GM13976 (cell line): ENCODE results near the gene FOXS1.
"Not testable (repeated sequence)": the region's sequence is repeated elsewhere in the genome, so short reads cannot be mapped to it uniquely, and the experiment has no call there.

Experiments
- DNase-seq: peaks from one replicate; pipeline ENCODE4 v3.0.0; 2012; ENCODE audit warnings: low spot score
- in situ Hi-C: fragments of 300-500 bp; cut with MboI; formaldehyde crosslinking; loops from one replicate; pipeline ENCODE4 v1.12.0; 2022; ENCODE audit warnings: low sequenced_read_pairs, mixed read lengths, inconsistent platforms; ENCODE audit not compliant: unreplicated experiment
- TF ChIP-seq, protein P1 (sequence below): IDR thresholded peaks from 2 replicates; pipeline ENCODE4 v1.5.1; 2012; ENCODE audit warnings: borderline replicate concordance, mild to moderate bottlenecking; ENCODE audit not compliant: insufficient read depth; ENCODE audit errors: extremely low read depth, missing control alignments, control extremely low read depth

FOXS1 gene

DNA sequence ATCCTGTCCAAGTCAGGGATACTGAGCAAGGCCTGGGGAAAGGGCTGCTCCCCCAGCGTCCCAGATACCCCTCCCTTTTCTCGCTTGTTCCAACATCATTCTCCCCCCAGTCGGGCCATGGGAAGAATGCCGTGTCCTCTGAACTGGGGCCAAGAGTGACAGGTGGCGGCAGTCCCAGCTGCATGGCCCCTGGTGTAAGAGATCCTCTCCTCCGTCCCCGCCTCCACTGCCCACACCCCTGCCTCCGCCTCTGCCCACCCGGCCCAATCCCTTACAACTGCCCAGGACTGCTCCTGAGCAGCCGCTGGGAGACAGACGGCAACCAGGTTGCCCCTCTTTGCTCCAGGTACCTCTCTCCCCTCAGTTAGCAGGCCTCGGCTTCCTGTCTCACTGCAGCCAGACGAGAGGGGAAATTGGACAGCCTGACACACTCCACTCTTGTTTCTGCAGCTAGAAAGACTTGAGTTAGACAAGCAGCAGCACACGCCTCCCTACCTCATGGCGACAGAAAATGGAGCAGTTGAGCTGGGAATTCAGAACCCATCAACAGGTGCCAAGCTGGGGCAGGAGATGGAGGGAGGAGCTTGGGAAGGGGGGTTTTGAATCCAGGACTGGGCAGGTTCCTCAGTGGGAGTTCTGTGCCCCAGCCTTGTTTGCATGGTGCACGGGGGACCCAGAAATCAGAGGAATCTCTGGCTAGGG lies 26.2 kb downstream of the FOXS1 start, which contains the start of gene MYLK2:
MYLK2 (plus strand) TSS at position 274 of the 702 bp plus-strand sequence; CDS start at position 499, 225 bp downstream.
- no peak for DNase-seq
- in situ Hi-C loops: no loop called here
- TF ChIP-seq, protein P1, sequence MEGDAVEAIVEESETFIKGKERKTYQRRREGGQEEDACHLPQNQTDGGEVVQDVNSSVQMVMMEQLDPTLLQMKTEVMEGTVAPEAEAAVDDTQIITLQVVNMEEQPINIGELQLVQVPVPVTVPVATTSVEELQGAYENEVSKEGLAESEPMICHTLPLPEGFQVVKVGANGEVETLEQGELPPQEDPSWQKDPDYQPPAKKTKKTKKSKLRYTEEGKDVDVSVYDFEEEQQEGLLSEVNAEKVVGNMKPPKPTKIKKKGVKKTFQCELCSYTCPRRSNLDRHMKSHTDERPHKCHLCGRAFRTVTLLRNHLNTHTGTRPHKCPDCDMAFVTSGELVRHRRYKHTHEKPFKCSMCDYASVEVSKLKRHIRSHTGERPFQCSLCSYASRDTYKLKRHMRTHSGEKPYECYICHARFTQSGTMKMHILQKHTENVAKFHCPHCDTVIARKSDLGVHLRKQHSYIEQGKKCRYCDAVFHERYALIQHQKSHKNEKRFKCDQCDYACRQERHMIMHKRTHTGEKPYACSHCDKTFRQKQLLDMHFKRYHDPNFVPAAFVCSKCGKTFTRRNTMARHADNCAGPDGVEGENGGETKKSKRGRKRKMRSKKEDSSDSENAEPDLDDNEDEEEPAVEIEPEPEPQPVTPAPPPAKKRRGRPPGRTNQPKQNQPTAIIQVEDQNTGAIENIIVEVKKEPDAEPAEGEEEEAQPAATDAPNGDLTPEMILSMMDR: no peak

DNA sequence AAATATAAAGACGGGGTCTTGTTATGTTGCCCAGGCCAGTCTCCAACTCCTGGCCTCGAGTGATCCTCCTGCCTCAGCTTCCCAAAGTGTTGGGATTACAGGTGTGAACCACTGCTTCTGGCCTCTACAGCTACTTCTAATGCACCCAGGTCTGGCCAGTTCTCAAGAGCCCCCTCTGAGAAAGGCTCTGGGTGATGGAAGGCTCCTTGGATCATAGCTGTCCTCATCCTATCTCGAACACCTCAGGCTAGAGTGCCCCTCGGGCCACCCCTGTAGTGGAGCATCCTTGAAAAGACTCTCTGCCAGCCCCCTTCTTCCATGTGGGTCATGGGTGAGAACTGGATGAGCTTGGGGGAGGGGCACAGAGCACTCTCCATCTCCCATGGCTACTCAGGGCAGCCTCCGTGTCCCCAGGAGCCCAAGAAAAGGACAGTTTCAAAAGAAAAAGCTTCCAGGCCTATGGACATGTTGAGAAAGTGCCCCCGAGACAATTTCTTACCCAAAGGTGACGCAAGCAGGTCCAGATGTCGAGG lies 27.0 kb downstream of the FOXS1 start:
- TF ChIP-seq, protein P1: no peak
- no peak for DNase-seq
- in situ Hi-C loops: no loop called here

DNA sequence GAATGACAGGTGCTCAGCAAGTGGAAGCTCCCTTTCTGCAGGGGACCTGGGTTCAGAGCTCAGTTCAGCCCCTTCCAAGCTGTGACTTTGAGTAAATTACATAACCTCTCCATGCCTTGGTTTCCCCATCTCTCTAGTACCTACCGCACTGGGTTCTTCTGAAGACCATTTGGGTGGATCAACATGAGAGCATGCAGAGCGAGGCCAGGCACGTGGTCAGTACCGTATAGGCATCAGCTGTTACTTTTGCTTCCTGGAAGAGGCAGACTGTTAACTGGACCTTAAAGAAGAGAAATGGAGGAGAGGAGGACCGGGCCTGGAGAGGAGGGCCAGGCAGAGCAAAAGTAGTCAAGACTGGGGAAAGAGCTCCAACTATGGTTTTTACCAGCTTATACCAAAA lies 27.9 kb downstream of the FOXS1 start:
- in situ Hi-C loops: no loop called here
- TF ChIP-seq, protein P1: no peak
- no peak for DNase-seq

DNA sequence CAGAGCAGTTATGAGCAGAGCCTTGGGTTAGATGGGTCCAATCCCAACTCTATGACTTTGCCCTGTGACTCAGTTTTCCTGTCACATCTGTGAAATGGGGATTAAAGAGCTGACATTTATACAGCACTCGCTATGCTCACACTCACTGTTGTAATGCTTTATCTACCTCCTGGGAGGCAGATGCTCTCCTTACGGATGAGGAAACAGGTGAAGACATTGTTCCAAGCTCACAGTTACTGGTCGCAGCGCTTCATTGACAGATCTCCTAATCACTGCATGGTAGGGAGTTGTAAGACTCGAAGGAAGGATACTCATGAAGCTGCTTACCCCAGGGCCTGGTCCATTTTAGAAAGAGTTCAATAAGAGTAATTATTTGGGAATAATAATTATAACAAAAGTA lies 29.2 kb downstream of the FOXS1 start:
- no peak for DNase-seq
- TF ChIP-seq, protein P1: no peak
- in situ Hi-C loops: no loop called here

DNA sequence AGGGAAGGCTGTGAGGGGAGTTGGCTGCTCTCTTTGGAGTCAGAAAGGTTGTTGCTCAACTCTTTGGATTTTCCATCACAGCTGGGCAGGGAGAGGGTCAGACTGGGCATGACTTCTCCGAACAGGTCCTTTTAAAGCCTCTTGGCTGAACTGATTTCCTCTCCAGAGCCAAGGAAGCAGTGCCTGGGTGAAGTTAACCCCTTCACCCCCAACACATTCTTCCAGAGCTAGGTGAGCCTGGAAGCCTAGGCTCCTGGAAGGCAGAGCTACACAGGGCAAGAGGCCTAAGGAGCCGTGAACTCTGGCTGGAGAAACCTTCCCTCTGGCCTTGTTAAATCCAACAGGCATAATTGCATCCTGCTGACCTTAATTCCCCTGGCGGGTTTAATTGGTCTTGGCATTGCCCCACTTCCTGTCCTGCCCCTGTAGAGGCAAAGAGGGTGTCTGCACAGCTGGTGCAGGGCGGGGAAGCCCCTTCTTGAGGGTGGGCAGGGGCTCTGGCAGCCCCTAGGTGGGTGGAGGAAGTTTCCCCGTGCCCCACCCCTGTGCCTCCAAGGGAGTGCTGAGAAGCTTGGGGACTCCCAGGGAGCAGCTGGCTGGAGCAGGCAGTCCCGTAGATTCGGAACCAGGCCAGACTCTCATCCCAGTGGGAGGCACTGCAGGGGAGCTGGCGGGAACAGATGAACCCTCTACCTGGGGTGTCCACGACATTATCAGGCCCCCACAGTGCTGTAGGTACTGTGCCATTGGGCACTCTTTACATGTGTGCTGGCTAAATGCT lies 29.8 kb downstream of the FOXS1 start:
- TF ChIP-seq, protein P1: no peak
- DNase-seq: no peak
- in situ Hi-C loops: no loop called here

DNA sequence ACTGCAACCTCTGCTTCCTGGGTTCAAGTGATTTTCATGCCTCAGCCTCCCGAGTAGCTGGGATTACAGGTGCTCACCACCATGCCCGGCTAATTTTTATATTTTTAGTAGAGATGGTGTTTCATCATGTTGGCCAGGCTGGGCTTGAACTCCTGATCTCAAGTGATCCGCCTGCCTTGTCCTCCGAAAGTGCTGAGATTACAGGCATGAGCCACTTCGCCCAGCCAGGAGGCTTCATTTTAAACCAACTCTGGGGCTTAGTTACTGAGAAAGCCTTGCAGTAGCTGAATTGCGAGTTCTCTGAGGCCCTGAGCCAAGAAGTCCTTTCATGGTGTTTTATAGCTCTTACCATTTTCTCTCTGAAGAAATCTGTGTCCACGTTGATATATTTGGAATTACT lies 31.3 kb downstream of the FOXS1 start:
- in situ Hi-C loops, DNase-seq: not testable (repeated sequence)

DNA sequence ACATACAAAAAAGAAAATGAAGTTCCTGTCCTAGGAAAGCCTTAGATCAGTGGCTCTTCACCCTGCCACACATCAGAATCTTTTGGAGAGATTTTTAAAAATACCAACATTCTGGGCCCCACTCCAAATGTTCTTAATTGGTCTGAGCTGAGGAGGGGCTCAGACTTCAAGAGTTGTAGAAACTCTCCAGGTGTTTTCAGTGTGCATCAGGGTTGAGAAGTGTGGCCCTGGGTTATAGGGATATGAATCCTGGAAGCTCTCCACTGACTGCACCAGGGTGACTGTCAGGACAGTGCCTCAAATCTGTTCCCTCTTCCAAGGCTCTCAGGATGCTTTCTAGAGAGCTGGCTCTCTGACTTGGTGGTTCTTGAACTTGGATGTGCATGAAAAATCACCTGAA lies 31.8 kb downstream of the FOXS1 start:
- DNase-seq: no peak
- in situ Hi-C loops: no loop called here
- TF ChIP-seq, protein P1: no peak
